Kasumi-1 (cell line): Measurements from ENCODE around the gene LRRC42.
"Not testable (repeated sequence)": the region's sequence is repeated elsewhere in the genome, so short reads cannot be mapped to it uniquely, and the experiment has no call there.

ENCODE experiments used
- DNase-seq, 2 experiments: peaks; one replicate each; lab custom pipeline; 2025; lab: John Stamatoyannopoulos, UW

LRRC42 gene

GRCh38 chr1:53967409-53968124 is 21.4 kb downstream of the LRRC42 start:
- DNase-seq, result no peak

- DNase-seq, result no peak
Observed at GRCh38 chr1:53968125-53968513, 22.0 kb downstream of the LRRC42 start.

GRCh38 chr1:53969323-53969722 is 23.2 kb downstream of the LRRC42 start:
- not testable (repeated sequence) for DNase-seq

GRCh38 chr1:53971718-53972117 is 25.6 kb downstream of the LRRC42 start:
- no peak for DNase-seq

GRCh38 chr1:53975861-53976260 is 29.7 kb downstream of the LRRC42 start:
- DNase-seq, result no peak

GRCh38 chr1:53979712-53980450 is 33.7 kb downstream of the LRRC42 start:
- DNase-seq, result no peak

- no peak for DNase-seq
Observed at GRCh38 chr1:53981220-53981619, 35.1 kb downstream of the LRRC42 start.

- peak; percentile 43 to 53 for DNase-seq
Observed at GRCh38 chr1:53982034-53982762, 36.0 kb downstream of the LRRC42 start.

GRCh38 chr1:53982763-53983104 is 36.6 kb downstream of the LRRC42 start:
- DNase-seq, result no peak

- no peak for DNase-seq
Observed at GRCh38 chr1:53984726-53985125, 38.6 kb downstream of the LRRC42 start.

GRCh38 chr1:53986458-53986857 is 40.3 kb downstream of the LRRC42 start:
- no peak for DNase-seq

GRCh38 chr1:53987880-53988279 is 41.7 kb downstream of the LRRC42 start:
- no peak for DNase-seq

GRCh38 chr1:53992085-53992874 is 46.1 kb downstream of the LRRC42 start:
- DNase-seq, result no peak

GRCh38 chr1:53994516-53994915 is 48.4 kb downstream of the LRRC42 start:
- not testable (repeated sequence) for DNase-seq

- DNase-seq, result no peak
Observed at GRCh38 chr1:53995683-53996082, 49.5 kb downstream of the LRRC42 start.

GRCh38 chr1:53998223-53998622 is 52.1 kb downstream of the LRRC42 start:
- DNase-seq, result no peak

GRCh38 chr1:53999920-54000319 is 53.8 kb downstream of the LRRC42 start:
- no peak for DNase-seq

GRCh38 chr1:54001591-54001990 is 55.4 kb downstream of the LRRC42 start:
- no peak for DNase-seq

- DNase-seq, result no peak
Observed at GRCh38 chr1:54002544-54003248, 56.5 kb downstream of the LRRC42 start.

GRCh38 chr1:54003249-54003646 is 57.1 kb downstream of the LRRC42 start:
- DNase-seq, result no peak

- DNase-seq, result not testable (repeated sequence)
Observed at GRCh38 chr1:54003750-54004480, 57.8 kb downstream of the LRRC42 start.
